Measurements from ENCODE around the gene PCNX2.

DNA sequence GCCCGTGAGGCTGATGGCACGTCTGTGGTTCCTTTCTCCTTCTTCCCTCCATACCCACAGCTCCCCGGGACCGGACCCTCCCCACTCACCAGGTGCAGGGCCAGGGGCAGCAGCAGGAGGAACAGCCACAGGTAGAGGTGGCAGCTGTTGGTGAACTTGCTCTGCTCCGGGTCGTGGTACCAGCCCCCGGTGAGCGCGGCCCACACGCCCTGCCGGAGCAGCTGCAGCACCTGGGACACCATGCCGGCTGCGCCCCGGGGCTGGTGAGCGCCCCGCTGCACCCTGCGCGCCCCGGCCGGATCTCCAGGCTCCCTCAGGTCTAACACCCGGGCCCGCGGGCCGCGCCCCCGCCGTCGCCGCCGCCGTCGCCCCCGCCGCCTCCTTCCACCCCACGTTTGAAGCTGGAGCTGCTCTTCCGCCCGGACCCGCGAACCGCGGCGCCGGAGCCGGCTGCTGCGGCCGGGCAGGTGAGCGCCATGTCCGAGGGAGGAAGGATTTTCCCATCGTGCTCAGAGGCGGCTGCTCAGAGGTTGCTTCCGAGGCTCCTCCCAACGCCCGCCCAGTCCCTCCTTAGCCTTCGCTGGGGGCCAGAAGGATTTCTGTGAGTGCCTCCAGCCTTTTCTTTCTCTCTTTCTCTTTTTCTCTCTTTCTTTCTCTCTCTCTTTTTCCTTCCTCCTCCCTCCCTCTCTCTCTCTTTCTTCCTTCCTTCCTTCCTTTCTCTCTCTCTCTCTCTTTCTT is at the start of gene PCNX2:
- TF ChIP-seq EZH2 (IDR thresholded peaks at IDR 0.05; ENCODE audit: insufficient read depth, poor library complexity, severe bottlenecking) (no peak), EZH2phosphoT487 (IDR thresholded peaks at IDR 0.05; ENCODE audit: insufficient read depth, low read depth) (no peak)

Data from GM23248 (cell line).